GM19438 (cell line): Measurements from ENCODE around the gene TRIM6.
"Not testable (repeated sequence)": the region's sequence is repeated elsewhere in the genome, so short reads cannot be mapped to it uniquely, and the experiment has no call there.

ENCODE experiments used
- ATAC-seq: cut with Tn5 transposase; IDR thresholded peaks from one replicate; pipeline ENCODE4 v1.9.1; 2021; ENCODE audit warnings: low read depth; ENCODE audit not compliant: unreplicated experiment

TRIM6 gene

DNA sequence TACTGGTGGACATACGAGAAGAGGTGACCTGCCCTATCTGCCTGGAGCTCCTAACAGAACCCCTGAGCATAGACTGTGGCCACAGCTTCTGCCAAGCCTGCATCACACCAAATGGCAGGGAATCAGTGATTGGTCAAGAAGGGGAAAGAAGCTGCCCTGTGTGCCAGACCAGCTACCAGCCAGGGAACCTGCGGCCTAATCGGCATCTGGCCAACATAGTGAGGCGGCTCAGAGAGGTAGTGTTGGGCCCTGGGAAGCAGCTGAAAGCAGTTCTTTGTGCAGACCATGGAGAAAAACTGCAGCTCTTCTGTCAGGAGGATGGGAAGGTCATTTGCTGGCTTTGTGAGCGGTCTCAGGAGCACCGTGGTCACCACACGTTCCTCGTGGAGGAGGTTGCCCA is 6.9 kb downstream of the TRIM6 start:
- ATAC-seq, result no peak

DNA sequence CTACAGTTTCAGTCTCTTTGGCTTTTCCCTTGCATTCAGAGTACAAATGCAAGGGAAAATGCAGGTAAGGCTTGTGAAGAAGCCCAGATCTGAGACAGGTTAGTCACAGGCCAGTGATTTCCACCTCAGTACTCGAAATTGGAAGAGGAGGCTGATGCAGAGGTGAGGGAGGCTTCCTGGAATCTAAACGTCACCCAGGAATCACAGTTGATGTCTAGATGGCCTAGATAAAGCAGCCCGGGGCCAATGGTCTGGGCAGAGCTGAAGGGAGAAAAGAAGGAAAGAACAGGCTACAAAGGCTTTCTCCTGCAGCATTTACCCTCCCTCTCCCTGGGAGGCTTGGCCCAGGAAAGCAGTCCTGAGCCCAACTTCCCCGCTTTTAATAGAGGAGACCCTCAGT is 8.5 kb downstream of the TRIM6 start:
- no peak for ATAC-seq

DNA sequence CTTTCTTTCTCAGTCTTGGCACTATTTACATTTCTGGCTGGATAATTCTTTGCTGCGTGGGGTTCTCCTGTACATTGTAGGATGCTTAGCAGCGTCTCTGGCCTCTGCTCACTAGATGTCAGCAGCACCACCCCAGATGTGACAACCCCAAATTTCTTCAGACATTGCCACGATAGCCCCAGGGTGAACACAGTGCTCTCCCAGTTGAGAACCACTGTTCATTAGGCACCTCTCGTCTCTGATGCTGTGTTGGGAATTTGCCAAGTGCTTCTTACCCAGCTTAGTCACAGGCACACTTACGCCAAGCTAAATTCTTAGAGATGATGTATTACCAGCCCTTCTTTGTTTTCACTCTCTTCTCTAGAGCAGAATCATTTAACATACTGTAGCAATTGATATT is 9.4 kb downstream of the TRIM6 start:
- no peak for ATAC-seq

DNA sequence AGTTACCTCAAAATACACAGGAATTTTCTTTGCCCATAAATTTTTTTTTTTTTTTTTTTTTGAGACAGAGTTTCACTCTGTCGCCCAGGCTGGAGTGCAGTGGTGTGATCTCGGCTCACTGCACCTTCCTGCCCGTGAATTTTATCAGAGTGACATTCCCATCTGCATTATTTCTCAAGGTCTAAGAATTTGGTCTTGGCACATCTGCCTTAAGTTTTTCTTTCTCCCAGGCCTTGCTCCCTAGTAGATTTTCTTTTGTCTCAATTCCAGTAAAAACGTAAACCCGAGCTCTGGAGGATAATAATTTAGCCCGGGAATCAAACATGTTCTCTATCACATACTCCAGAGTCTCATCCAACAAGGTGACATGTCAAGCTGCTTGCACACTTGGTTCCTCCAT is 12.4 kb downstream of the TRIM6 start:
- ATAC-seq, result no peak

DNA sequence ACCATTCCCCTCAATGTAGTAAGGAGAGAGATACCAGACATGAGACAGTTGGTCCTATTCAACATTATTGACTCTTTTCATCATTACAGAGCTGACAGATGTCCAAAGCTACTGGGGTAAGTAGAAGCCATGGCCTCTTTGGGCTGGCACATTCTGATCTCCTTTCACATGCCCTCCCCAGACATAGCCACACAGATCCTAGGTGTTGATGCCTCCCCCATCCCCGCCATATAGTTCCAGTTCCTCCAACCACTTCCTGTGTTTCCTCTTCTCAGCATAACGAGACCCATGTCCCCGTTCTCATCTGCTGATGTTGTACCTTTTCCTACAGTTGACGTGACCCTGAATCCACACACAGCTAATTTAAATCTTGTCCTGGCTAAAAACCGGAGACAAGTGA is 14.0 kb downstream of the TRIM6 start:
- ATAC-seq, result no peak

DNA sequence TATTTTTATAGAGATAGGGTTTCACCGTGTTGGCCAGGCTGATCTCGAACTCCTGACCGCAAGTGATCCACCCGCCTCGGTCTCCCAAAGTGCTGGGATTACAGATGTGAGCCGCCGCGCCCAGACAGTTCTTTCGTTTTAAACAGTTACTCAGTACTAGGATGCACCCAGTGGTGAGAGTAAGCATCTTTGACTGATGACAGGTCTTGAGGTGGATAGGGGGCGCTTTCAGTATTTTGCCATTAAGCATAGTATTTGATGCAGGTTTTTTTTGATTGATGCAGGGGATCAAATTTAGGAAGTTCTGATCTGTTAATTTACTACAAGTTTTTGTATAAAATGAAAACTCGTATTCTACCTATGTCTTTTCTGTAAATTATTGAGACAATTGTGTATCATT is 15.2 kb downstream of the TRIM6 start:
- ATAC-seq, result no peak

DNA sequence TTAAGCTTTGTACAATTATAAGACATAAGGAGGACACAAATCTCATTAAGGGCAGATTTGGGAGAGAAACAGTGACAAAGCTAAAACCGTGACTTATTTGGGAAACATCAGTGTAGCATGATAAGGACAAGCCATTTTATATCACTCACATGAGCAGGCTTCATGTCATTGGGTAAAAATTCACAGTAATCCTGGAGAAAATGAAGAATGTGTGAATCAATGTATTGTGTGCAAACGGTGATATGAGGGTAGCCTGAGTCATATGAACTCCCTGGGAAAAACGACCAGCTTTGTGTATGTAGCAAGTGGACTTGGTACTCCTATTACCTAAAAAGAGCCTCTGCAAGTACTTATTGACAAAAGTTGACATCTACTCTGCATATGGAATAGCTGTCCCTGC is 22.4 kb downstream of the TRIM6 start:
- no peak for ATAC-seq

DNA sequence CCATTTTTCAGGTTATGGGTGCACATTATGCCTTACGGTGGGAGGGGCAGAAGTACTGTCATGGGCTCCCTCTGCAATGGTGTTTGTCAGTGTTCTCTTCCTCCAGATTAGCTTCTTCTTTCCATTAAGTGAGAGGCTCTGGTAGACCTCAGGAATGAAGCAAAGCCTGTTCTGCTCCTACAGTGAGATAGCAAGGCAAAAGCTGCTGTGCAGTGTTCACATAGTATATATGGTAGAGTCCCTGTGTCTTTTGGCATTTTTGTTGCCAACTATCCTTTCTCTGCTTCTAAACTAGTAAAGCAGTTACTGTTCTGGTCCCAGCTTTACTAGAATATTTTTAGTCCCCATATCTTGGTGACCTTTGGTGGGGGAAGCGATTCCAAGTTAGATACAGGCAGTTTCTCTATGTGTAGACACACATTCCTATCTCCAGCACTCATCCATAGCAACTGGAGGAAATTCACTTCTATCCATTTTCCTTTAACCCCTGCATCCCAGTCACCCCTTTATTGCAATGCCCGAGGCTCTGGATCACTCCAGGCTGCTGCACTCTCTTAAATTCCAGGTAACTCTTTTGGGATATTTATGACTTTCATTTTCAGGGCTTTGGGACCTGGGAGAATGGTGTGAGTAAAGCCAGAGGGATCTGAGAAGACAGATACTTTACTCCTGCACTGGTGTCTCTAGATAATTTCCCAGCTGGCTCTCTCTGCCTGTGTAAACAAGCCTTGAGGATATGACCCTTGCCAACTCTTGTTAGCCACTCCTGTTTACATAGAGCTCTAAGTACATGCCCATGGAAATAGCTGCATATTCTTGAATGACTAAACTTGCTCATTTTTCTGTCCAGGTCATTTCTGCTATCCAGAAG is 24.4 kb downstream of the TRIM6 start:
- ATAC-seq, result no peak

DNA sequence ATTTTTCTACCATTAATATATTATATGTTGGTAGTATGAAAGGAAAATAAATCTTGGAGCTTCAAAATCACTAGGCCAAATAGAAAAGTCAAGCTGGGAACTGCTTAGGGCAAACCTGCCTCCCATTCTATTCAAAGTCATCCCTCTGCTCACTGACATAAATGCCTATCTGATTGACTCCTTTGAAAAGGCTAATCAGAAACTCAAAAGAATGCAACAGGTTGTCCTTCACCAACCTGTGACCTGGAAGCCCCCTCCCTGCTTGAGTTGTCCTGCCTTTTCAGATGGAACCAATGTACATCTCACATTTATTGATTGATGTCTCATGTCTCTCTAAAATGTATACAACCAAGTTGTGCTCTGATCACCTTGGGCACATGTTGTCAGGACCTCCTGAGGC is 25.1 kb downstream of the TRIM6 start:
- no peak for ATAC-seq

DNA sequence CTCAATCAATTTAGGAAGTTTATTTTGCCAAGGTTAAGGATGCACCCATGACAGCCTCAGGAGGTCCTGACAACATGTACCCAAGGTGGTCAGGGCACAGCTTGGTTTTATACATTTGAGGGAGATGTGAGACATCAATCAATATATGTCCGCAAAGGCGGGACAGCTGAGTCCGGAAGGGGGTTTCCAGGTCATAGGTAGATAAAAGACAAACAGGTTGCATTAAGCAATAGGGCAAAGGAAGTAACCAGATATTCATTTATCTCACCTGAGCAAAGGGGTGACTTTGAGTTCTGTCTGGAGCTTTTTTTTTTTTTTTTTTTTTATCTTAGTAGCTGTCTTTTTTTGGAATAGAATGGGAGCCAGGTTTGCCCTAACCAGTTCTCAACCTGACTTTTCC is 26.4 kb downstream of the TRIM6 start:
- no peak for ATAC-seq

DNA sequence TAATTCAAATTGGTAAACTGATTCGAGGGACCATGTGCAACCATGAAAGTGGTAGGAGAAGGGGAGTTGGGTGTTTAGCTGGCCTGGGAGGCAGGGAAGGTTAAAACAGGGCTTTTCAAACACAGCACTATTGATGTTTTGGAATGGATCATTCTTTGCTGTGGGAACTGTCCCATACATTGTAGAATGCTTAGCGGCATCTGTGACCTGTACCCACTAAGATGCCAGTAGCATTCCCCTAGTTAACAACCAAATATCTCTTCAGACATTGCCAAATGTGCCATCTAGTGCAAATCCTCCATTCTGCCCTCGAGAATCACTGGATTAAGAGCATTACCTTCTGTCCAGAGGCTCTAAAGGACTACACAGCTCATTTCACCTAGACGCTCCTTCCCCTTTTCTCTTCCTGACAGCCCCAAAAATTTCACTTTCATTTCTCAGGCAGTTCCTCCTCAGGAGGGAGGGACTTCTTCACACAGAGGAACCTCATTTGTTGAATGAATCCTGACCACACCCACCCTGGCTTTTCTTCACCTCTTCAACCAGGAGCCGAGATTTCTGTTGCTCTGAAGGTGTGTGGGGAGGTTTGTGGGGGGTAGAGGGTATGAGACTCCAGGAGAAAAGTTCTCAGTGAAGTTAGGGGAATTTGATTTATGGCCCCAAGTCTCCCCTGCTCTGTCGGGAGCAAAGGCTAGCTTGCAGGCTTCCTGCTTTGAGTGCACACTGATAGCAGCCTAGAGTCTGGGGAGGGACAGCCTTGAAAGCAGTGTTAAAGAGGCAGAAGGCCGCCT is 28.2 kb downstream of the TRIM6 start, which contains the start of gene TRIM34:
Gene TRIM34 (plus strand): TSS at position 513 of the 791 bp plus-strand sequence. CDS start 7,331 bp downstream, outside the sequence.
- ATAC-seq, result peak; percentile 98

DNA sequence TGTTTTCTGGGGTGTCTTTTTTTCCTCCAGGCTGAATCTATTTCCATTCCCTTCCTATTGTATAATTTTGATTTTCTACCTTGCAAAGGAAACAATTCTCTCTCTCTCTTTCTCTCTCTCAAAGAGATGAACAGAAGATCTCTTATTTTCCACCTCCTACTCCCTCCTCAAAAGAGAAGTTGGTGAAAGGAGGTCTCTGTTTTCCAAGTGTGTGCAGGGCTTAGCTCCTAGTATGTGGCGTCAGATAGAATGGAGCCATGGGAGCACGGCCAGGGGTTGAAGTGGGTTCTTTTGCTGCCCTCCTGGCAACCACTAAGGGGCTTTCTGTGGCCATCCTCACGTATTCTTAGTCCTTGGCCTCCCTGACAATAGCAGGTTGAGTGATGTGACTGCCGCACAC is 28.8 kb downstream of the TRIM6 start:
- no peak for ATAC-seq

DNA sequence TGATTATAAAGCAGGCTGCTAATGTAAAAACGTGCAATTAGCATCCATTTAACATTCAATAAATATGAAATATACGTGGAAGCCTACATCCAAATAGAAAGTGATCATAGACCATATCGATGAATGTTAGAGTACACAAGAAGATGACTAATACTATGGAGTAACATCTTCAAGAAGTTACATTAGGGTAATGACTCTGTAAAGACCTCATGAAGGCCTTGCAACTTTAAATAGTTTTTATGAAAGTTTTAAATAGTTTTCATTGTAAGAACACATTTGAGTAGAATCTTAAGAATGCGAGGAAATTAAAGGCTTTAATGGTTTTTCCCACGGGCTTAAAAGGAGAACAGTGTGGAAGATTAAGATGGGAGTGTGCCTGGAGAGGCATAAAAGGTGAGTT is 29.8 kb downstream of the TRIM6 start:
- ATAC-seq, result no peak

DNA sequence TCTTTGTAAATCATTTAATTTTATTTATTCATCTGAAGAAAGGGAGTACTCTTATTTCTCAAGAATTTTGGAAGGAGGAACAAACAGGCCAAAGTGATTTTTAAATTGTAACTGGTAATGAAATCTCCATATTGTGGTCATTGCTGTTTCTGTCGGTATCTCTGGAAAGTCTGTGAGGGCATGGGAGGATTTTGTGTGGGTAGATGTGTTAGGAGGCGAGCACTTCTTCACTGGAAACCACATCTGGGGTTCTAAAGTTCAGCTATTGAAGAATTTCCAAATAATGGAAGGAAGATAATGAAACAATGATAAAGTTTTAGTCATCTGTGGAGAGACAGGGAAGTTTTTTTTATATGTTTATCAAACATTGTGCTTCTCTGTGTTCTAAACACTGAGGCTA is 35.0 kb downstream of the TRIM6 start:
- ATAC-seq, result no peak

DNA sequence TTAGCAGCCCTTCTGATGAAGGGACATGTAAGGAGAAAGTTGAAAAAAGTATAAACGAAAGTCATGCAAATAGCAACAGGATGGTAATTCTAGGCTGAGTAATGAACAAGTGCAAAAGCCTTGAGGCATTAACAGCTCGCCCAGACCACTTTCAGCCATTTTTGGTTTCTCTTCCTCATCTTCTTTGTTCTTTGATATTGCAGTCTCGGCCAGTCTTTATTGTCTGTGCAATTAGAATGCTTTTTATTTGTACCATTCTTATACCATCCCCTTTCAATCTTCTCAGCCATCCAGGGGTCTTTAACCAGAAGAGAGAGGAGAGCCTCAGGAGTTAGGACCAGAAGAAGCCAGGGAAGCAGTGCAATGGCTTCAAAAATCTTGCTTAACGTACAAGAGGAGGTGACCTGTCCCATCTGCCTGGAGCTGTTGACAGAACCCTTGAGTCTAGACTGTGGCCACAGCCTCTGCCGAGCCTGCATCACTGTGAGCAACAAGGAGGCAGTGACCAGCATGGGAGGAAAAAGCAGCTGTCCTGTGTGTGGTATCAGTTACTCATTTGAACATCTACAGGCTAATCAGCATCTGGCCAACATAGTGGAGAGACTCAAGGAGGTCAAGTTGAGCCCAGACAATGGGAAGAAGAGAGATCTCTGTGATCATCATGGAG is 35.7 kb downstream of the TRIM6 start:
- peak; percentile 94 for ATAC-seq

DNA sequence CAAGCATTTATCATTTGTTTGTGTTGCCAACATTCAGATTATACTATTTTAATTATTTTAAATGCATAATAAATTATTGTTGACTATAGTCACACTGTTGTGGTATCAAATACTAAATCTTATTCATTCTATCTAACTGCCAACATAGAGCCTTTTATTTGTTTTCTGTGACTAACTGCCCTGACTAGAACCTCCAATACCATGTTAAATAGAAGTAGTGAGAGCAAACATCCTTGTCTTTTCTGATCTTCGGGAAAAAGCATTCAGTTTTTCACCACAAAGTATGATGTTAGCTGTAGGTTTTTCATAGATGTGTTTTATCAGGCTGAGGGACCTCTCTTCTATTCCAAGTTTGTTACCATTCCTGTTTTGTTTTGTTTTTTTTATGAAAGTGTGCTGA is 43.5 kb downstream of the TRIM6 start:
- no peak for ATAC-seq

DNA sequence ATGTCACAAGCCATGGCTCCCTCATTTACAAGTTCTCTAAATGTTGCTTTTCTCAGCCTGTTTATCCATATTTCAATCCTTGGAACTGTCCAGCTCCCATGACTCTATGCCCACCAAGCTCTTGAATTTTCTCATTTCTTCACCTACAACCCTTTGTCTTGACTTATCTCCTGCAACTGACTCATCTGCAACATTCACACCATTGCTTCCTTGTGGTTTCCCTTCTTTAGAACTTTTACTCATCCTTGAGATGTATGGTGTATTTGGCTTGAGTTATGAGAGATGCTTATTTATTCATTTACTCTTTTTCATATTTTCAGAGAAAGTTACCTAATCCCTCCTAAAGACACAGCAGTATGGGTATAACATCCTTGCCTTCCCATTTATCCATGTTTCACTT is 47.1 kb downstream of the TRIM6 start:
- ATAC-seq, result no peak

DNA sequence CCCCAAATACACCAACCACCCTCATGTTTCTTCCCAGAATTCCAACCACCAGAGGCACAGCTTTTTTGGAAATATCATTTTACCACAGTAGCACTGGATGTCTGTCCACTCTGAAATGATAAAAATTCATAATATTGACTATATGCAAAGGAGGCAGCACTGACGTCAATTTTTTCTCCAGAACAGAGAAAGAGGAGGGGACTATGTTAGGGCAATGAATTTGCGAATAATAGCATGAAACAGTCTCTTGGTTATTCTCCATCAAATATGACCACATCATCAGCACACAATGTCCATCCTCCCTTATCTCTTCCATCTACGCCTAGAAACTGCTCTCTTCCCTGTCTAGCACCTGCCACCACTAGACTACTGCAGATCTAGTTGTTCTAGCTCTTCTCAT is 49.7 kb downstream of the TRIM6 start:
- no peak for ATAC-seq

DNA sequence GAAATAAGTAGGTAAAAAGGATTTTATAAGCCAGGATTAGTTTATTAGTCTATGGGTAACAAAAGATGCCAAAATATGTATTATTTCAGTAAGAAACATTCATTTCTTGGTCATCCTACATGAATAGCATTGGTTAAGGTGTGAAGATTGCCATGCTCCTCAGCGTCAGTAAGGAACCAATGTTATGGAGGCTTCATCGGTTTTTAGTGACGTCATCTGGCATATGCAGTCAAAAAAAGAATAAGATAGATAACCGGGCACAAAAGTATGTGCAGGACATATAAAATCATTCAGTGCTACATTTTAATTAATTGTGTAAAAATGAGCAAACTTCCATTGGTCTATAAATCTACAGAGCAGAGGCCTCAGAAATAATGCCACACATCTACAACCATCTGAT is 59.0 kb downstream of the TRIM6 start:
- no peak for ATAC-seq

DNA sequence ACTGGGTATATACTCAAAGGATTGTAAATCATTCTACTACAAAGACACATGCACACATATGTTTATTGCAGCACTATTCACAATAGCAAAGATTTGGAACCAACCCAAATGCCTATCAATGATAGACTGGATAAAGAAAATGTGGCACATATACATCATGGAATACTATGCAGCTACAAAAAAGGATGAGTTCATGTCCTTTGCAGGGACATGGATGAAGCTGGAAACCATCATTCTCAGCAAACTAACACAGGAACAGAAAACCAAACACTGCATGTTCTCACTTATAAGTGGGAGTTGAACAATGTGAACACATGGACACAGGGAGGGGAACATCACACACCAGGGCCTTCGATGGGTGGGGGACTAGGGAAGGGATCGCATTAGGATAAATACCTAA is 60.5 kb downstream of the TRIM6 start:
- ATAC-seq, result not testable (repeated sequence)

DNA sequence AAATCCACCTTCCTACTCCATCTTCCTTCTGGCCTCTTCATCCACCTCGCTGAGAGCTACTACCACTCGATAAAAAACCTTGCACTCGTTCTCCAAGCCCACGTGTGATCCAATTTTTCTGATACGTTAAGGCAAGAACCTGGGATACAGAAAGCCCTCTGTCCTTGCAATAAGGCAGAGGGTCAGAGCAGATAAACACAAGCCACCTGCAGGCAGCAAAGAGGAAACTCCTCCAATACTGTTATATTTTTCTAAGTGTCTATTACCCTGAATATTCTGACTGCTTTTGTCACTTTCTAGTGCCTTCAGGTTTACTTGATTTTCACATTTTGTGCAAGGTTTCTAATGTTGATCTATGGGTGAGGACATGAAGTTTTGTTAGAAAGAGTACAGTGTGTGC is 61.9 kb downstream of the TRIM6 start:
- ATAC-seq, result no peak
